Lung (tissue), 12 donors: Measurements from ENCODE around the gene BABAM2. TPM values are rescaled to one million over a fixed set of nuclear protein-coding genes. Genes with fewer than 3 reads are reported as not detected.
A peak's percentile ranks its signal among the peaks of the same experiment; 100 is the strongest.

ENCODE experiments used
- ATAC-seq: fragments of 200-7000 bp; cut with Tn5 transposase; one replicate; pipeline ENCODE4 v1.9.1; 2020; ENCODE audit warnings: moderate number of reproducible peaks; ENCODE audit not compliant: insufficient read depth, low FRiP score
- DNase-seq, 3 donors: peaks; one replicate each; pipeline ENCODE4 v3.0.0-alpha.2; 2013 to 2017
- H3K27ac ChIP-seq, 2 donors: one replicate each; pipeline ENCODE4 v1.5.1; 2013; ENCODE audit warnings: mild to moderate bottlenecking in 2 of 2, moderate library complexity in 2 of 2, control low read depth in 1 of 2, inconsistent platforms in 1 of 2, low read depth in 1 of 2, low read length in 1 of 2
- H3K27me3 ChIP-seq, 3 donors: one replicate each; pipeline ENCODE4 v1.5.1; 2013; ENCODE audit warnings: low read length in 2 of 3; ENCODE audit not compliant: control insufficient read depth in 3 of 3, insufficient read depth in 3 of 3
- H3K36me3 ChIP-seq, 4 donors: one replicate each; pipeline ENCODE4 v1.5.1; 2013; ENCODE audit warnings: low read length in 4 of 4, mild to moderate bottlenecking in 1 of 4, moderate library complexity in 1 of 4; ENCODE audit not compliant: control insufficient read depth in 4 of 4, insufficient read depth in 4 of 4
- H3K4me1 ChIP-seq, 5 donors: one replicate each; pipeline ENCODE4 v1.5.1; 2013; ENCODE audit warnings: low read length in 5 of 5, mild to moderate bottlenecking in 2 of 5, moderate library complexity in 1 of 5; ENCODE audit not compliant: control insufficient read depth in 5 of 5, insufficient read depth in 5 of 5
- H3K4me3 ChIP-seq: one replicate; pipeline ENCODE4 v1.5.1; 2013; ENCODE audit warnings: mild to moderate bottlenecking, control low read depth, moderate library complexity
- H3K9ac ChIP-seq, 2 donors: one replicate each; pipeline ENCODE4 v1.5.1; 2013; ENCODE audit warnings: low read length in 2 of 2, control low read depth in 1 of 2; ENCODE audit not compliant: insufficient read depth in 1 of 2
- H3K9me3 ChIP-seq, 4 donors: one replicate each; pipeline ENCODE4 v1.5.1; 2013; ENCODE audit warnings: low read length in 3 of 4, mild to moderate bottlenecking in 1 of 4, moderate library complexity in 1 of 4; ENCODE audit not compliant: control insufficient read depth in 4 of 4, insufficient read depth in 3 of 4
- WGBS, 2 donors: extraction: QIAGEN DNeasy Blood & Tissue Kit; methylation state at CpG; one replicate each; pipeline ENCODE4 v1.1.7; 2013; 5-methylcytosine and 5-hydroxymethylcytosine counted together
- polyA plus RNA-seq, 2 donors: library from polyadenylated mRNA; stranded (reverse); fragments of 200-250 nt; gene quantifications; one replicate each; pipeline ENCODE4 v1.2.1, GENCODE V29; 2013
- total RNA-seq, 2 donors: library from RNA; depleted of rRNA in 1 of 2; stranded (reverse); fragments of >200 nt in 1 of 2; gene quantifications; one replicate each; pipeline ENCODE4 v1.2.1, GENCODE V29; 2014 to 2021
- TF ChIP-seq, protein P1 (sequence below): IDR thresholded peaks from 2 replicates; pipeline ENCODE4 v1.5.1; 2012; ENCODE audit warnings: mild to moderate bottlenecking; ENCODE audit errors: control extremely low read depth, extremely low read depth
- donor health status: control.
- donor health status: control.
- donor health status: Bipolar disorder and iron deficiency.
- donor health status: healthy.
- donor health status: DM: yes; HTN: yes; CAD: no.

BABAM2 gene
- total and polyA plus RNA-seq, 4 donors, result 19.0 to 43.3 (median 33.7) TPM

DNA sequence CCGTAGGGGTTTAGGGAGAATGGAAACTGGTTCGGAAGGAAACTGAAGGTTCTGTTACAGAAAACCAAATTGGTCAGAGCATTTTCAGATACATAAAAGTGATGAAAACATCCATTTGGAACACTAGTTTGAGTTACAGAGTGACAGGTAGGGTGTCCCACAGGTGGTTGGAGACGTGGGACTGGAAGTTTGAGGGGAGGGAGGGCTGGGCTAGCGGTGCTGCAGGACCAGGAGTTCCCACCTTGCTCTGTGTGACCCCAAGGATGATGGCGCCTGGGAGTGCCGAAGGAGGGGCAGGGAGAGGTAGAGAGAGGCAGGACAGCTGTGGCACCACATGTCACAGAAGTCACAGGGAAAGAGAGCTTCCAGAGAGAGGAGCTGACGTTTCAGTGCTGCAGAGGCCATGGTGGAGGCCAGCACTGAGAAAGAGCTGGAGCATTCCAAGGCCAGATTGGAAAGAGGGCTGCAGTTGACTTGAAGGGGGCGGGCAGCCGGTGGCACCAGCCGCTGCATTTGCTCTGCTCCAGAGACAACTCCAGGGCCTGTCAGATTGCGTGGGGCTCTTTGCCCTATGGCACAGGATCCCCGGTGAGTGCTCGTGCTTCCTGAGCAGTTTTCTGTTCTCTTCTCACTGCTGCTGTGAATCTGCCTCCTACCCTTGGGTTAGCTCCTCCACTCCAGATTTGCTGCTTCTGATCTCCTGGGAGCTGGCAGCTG lies 445.9 kb downstream of the BABAM2 start:
- ATAC-seq (no peak), DNase-seq (no peak)
- peaks cover 0 to 7% (median 0%) of the 10 kb centered on the region in 4 donors for H3K36me3 ChIP-seq
- TF ChIP-seq, protein P1, sequence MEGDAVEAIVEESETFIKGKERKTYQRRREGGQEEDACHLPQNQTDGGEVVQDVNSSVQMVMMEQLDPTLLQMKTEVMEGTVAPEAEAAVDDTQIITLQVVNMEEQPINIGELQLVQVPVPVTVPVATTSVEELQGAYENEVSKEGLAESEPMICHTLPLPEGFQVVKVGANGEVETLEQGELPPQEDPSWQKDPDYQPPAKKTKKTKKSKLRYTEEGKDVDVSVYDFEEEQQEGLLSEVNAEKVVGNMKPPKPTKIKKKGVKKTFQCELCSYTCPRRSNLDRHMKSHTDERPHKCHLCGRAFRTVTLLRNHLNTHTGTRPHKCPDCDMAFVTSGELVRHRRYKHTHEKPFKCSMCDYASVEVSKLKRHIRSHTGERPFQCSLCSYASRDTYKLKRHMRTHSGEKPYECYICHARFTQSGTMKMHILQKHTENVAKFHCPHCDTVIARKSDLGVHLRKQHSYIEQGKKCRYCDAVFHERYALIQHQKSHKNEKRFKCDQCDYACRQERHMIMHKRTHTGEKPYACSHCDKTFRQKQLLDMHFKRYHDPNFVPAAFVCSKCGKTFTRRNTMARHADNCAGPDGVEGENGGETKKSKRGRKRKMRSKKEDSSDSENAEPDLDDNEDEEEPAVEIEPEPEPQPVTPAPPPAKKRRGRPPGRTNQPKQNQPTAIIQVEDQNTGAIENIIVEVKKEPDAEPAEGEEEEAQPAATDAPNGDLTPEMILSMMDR, result no peak
- 90% methylated on average over 13 of the region's 13 CpGs for WGBS, 2 donors
- H3K4me3 ChIP-seq, result no peak overlapping the region
- peaks cover 0 to 2% (median 0%) of the 10 kb centered on the region in 4 donors for H3K9me3 ChIP-seq
- no peak overlapping the region for H3K9ac ChIP-seq
- H3K27me3 ChIP-seq, result no peaks in the 10 kb centered on the region
- no peak overlapping the region for H3K27ac ChIP-seq
- peaks cover 0 to 47% (median 5%) of the 10 kb centered on the region in 5 donors for H3K4me1 ChIP-seq

DNA sequence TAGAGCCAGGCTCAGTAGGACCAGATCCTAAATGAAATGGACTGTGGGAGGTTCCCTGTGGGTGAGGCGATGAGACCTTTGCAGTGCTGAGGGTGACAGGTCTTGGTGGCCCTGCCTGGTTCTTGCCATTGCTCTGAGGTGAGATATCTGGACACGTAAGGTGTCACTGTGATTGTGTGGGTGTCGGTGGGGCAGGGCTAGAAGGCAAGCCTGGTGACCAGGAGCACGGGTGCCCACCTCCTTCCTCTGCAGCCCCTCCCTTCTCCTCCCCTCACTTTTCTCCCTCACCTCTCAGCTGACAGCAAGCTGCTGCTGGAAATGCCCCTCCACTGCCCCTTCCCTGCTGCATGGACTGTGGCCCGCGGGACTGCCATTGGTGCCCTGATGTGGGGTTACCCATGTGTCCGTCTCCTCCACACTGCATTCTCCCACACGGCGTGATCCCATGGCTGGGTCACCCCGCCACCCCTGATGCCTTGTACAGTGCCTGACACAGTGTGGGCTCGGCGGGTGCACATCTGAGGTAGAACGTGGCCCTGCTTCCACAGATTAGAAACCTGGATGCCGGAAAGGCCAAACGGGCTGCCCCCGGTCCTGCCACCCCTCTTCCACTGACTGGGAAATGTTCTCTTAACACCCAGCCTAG lies 446.6 kb downstream of the BABAM2 start:
- H3K36me3 ChIP-seq, result peaks cover 0 to 7% (median 0%) of the 10 kb centered on the region in 4 donors
- DNase-seq (no peak), ATAC-seq (no peak)
- no peak overlapping the region for H3K27ac ChIP-seq
- TF ChIP-seq, protein P1, result no peak
- no peaks in the 10 kb centered on the region for H3K27me3 ChIP-seq
- no peak overlapping the region for H3K4me3 ChIP-seq
- WGBS, 2 donors, result 91% methylated on average over 16 of the region's 16 CpGs
- peaks cover 2 to 50% (median 5%) of the 10 kb centered on the region in 5 donors for H3K4me1 ChIP-seq
- no peak overlapping the region for H3K9ac ChIP-seq
- peaks cover 0 to 2% (median 0%) of the 10 kb centered on the region in 4 donors for H3K9me3 ChIP-seq

DNA sequence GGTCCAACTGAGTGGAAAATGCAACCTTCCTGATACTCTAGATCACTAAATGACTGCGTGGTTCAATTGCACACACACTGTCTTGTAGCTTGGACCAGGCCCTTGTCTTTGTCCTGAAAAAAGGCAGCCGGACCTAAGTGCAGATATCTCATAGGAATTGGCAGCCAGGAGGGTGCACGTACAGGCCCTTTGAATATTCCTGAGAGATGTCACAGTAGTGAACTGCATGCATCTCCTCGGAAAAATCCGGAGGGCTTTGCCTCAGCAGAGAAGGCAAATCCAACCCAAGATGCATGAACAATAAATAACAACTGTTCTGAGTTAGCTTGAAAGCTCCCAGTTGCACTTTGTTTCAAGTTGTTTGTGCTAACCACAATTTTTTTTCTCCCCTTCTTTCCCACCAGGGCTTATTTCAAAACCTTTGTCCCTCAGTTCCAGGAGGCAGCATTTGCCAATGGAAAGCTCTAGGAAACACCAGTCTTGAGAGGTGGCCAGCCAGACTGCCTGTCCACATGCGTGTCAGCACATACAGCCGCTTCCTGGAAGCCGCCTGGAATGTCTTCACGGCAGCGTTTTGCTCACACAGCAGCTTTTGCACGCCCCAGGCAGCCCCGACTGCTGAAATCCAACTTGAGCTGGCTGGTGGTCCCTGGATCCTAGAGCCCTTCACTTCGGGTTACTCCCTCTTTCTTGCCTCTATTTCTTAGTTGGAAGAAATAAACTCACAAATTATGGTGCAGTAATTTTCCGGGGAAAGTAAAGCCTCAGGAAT lies 447.7 kb downstream of the BABAM2 start:
- ATAC-seq (no peak), DNase-seq (peak; percentile 88 to 95 (median 91))
- Histone ChIP-seq H3K27me3 (no peaks in the 10 kb centered on the region), H3K27ac (peak overlapping the region in 1 of 2 donors; percentile 32), H3K9ac (peak overlapping the region in 1 of 2 donors; percentile 7), H3K4me1 (peaks cover 0 to 60% (median 6%) of the 10 kb centered on the region in 5 donors), H3K36me3 (peaks cover 0 to 7% (median 0%) of the 10 kb centered on the region in 4 donors), H3K4me3 (no peak overlapping the region), H3K9me3 (no peaks in the 10 kb centered on the region)
- TF ChIP-seq, protein P1, result no peak
- 63 to 80% methylated on average over 14 of the region's 14 CpGs for WGBS, 2 donors
